ENCODE measurements around the gene KRTAP10-12.

KRTAP10-12 gene

DNA sequence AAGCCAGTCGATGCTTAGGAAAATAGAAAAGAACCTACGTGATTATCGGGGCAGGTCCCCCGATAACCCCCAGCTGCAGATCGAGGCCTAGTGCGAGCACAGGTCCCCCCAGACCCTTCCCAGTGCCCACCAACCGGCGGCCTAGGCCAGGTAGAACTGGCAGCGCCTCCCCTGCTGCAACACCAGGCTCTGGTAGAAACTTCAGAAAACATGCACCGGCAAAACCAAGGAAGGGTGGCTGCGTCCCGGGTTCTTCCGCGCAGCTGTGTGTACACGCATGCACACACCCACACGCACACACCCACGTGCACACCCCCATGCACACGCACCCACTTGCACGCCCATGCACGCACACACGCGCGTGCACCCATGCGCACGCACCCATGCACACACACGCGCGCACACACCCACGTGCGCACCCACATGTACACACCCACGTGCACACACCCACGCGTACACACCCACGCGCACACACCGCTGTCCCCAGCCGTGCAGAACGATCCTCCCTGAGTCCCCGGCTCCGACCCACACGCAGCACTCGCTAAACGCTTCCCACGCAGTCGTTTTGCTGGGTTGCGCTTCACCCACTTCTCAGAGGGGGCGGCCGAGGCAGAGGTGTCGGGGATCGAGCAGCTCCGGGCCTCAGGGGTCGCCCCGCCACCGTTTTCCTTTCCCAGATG is 9.2 kb downstream of the KRTAP10-12 start:
- no peak overlapping the region for H3K4me3 ChIP-seq (ENCODE audit: low read depth, low read length)
- TF ChIP-seq, protein P1, sequence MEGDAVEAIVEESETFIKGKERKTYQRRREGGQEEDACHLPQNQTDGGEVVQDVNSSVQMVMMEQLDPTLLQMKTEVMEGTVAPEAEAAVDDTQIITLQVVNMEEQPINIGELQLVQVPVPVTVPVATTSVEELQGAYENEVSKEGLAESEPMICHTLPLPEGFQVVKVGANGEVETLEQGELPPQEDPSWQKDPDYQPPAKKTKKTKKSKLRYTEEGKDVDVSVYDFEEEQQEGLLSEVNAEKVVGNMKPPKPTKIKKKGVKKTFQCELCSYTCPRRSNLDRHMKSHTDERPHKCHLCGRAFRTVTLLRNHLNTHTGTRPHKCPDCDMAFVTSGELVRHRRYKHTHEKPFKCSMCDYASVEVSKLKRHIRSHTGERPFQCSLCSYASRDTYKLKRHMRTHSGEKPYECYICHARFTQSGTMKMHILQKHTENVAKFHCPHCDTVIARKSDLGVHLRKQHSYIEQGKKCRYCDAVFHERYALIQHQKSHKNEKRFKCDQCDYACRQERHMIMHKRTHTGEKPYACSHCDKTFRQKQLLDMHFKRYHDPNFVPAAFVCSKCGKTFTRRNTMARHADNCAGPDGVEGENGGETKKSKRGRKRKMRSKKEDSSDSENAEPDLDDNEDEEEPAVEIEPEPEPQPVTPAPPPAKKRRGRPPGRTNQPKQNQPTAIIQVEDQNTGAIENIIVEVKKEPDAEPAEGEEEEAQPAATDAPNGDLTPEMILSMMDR (IDR thresholded peaks at IDR 0.05; ENCODE audit: insufficient read depth, low read depth, low read length, missing control alignments) = no peak
- DNase-seq (ENCODE audit: low read depth) = no peak

DNA sequence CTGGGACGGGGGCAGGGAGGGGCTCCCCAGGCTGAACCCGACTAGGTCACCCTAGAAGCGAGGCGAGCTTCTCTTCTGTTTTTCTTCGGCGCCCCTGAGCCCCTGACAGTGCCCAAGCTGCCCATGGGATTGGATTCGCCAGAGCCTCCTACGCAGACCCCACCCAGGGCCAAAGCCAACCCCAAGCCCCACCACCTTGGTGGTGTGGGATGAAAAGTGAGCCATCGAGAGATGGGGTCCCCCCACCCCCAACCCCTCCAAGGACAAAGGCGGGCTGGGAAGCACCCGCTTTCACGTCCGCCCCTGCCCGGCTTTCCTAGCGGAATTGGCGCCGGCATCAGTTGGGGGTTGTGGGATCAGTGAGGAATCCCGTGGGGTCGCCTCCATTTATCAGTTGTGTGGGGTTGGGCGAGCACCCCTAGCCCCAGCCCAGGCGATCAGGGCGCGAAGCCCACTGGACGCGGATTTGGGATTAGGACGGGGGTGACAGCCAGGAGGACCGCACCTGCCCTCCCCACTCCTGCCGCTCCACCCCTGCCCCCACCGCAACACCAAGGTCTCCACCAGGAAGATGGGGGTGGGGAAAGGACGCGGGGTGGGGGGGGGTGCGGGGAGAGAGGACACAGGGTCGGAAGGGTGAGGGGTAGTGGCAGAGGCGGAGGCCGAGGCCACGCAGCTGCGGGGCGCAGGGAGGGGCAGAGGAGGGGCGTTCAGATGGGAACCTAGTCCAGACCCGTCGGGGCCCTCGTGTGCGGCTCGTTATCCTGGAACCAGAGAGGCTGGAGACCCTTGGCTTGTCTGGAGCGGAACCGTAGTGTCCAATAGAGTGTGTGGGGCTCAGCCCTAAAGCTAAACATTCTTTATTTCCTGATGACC is 10.0 kb downstream of the KRTAP10-12 start:
- TF ChIP-seq, protein P1 (IDR thresholded peaks at IDR 0.05; ENCODE audit: insufficient read depth, low read depth, low read length, missing control alignments) = no peak
- no peak overlapping the region for H3K4me3 ChIP-seq (ENCODE audit: low read depth, low read length)
- DNase-seq (ENCODE audit: low read depth) = no peak

DNA sequence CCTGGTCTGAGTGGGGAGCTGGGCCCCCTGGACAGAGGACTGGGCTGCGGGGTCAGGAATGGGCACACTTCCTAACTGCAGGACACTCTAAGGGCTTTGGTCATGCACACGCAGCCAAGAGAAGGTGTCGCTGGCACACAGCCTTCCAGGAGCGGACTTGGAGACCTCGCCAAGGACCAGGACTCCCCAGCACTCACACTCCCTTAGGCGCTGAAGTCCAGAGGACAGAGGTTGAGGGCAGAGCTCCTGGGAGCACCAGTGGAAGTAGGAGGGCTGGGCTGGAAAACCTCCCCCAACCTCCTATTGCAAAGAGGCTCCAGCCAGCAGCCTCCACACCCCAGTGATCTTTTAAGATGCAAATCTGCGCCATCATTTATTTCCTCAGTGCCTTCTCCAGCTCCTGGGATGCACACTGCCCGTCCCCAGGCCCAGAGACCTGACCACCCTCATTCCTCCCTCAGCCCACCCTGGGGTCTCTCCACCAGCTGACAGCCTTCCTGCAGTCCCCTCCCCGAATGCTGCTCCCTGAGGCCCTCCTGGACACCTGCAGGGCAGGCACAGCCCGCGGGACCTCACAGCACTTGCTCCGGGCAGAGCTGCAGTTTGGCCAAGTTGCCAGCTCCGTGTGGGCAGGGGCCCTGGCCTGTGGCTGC is 11.4 kb downstream of the KRTAP10-12 start:
- TF ChIP-seq, protein P1 (IDR thresholded peaks at IDR 0.05; ENCODE audit: insufficient read depth, low read depth, low read length, missing control alignments) = no peak
- no peak overlapping the region for H3K4me3 ChIP-seq (ENCODE audit: low read depth, low read length)
- no peak for DNase-seq (ENCODE audit: low read depth)

DNA sequence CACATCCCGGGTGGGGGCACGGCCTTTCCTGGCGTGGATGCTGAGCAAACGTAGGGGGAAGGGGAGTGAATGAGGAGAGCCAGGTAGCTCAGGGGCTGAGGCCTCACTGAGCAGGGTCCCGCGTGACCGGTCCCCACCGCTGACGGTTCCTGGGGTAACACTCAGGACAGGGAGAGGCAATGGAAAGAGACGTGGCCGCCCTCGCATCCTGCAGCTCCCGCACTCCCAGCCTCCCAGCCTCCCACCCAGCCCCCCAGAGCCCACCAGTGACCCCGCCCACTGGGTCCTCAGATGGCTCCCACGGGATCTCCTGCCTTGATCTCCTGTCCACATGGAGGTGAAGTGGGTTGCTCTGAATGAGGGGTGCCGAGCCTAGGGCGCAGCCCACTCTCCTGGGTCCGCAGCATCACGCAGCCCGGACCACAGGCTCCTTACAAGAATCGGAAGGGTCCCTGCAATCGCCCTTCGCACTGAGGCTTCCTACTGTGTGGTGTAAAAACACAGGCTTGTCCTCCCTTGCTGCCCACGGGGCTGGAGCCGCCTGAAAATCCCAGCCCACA is 12.0 kb downstream of the KRTAP10-12 start:
- no peak for DNase-seq (ENCODE audit: low read depth)
- TF ChIP-seq, protein P1 (IDR thresholded peaks at IDR 0.05; ENCODE audit: insufficient read depth, low read depth, low read length, missing control alignments) = no peak
- H3K4me3 ChIP-seq (ENCODE audit: low read depth, low read length) = no peak overlapping the region

DNA sequence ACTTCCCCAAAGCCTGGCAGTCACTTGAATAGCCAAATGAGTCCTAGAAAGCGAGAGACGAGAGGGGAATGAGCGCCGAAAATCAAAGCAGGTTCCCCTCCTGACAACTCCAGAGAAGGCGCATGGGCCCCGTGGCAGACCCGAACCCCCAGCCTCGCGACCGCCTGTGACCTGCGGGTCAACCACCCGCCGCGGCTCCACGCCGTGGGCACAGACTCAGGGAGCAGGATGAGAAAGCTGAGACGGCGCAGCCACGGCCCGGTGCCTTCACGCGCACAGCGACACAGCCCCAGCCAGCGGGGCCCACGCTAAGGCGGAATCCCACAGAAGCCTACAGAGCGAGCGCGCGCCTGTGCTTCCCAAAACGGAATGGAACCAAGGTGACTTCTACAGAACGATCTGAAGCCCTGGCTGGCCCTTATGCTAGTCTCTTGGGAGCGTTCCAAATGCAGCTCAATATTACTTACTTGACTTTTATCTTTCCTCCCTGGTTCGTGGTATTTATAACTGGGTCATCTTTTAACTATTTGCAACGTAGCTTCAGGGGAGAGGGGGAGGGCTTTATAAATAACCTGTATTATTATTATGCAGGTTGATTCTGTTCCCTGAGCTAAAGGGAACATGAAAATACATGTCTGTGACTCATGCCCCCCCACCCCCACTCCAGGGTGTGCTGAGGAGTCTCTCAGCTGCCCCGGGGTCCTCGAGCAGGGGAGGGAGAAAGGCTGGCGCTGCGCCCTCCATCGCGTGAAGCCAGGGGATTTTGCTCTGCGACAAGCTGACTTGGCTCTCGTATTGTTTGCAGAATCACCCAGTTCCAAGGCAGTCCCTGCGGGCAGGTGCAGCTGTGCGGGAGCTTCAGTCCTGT is 12.7 kb downstream of the KRTAP10-12 start:
- TF ChIP-seq, protein P1 (IDR thresholded peaks at IDR 0.05; ENCODE audit: insufficient read depth, low read depth, low read length, missing control alignments) = no peak
- no peak overlapping the region for H3K4me3 ChIP-seq (ENCODE audit: low read depth, low read length)
- no peak for DNase-seq (ENCODE audit: low read depth)

DNA sequence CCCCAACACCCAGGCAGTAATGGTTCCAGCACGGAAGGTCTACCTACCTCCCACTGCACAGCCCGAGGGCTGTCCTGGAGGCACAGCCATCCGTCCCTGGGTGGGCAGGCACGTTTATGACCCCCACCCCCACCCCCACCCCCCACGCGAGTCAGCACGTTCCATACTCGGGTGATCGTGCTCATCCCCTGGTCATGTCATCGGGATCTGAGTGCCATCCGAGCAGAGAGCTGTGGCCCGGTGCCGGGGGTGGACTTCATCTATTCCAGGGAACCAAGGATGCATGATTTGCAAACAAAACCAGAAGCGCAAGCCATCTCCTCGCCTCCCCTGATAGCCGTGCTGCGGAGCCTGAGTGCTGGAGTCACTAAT is 13.3 kb downstream of the KRTAP10-12 start:
- H3K4me3 ChIP-seq (ENCODE audit: low read depth, low read length) = no peak overlapping the region
- TF ChIP-seq, protein P1 (IDR thresholded peaks at IDR 0.05; ENCODE audit: insufficient read depth, low read depth, low read length, missing control alignments) = no peak
- no peak for DNase-seq (ENCODE audit: low read depth)

Measured in GM12865 (cell line).